HG02981 (cell line): ENCODE results near the gene AGER.
"Not testable (repeated sequence)": the region's sequence is repeated elsewhere in the genome, so short reads cannot be mapped to it uniquely, and the experiment has no call there.

Source experiments
- ATAC-seq: cut with Tn5 transposase; IDR thresholded peaks from one replicate; pipeline ENCODE4 v1.9.1; 2021; ENCODE audit warnings: mild to moderate bottlenecking, moderate library complexity; ENCODE audit not compliant: unreplicated experiment

AGER gene

DNA sequence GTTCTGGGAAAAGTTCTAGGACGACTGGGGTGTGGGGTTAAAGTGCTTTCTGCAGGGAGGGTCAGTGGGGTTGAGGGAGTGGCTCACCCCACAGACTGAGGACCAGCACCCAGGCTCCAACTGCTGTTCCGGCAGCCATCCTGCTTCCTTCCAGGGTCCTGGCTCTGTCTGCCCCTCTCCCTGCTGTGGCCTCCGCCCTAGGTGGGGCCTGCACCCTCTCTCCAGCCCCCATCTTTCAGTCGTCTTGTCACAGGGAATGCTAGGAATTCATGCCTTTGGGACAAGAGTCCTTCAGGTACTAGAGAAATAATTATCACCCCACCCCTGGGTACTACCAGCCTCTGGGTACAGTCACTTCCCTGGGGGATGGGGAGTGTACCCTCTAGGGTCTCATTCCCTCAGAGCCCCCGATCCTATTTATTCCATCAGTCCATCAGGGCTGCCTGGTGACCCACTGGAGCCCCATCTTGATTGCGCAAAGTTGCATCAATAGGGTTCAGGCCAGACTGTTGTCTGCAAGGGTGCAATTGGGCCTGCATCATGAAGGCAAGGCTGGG, at the start of gene AGER:
AGER (minus strand) TSS at position 170 of the 557 bp plus-strand sequence; CDS start at position 139, 31 bp downstream.
- no peak for ATAC-seq

DNA sequence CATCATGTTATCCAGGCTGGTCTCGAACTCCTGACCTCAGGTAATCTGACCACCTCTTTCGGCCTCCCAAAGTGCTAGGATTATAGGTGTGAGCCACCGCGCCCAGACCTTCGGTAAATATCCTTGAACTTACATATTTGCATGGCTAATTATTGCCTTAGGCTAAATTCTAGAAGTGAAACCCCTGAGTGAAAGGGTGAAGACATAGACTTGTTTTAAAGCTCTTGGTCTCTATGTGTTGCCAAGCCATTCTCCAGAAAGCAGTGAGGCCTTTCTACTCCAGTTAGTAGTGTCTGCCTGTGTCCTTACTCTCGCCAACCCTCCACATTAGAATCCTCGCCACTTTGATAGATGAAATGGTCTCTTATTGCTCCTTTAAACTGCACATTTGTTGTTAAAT, 42.4 kb upstream of the AGER start:
- no peak for ATAC-seq

DNA sequence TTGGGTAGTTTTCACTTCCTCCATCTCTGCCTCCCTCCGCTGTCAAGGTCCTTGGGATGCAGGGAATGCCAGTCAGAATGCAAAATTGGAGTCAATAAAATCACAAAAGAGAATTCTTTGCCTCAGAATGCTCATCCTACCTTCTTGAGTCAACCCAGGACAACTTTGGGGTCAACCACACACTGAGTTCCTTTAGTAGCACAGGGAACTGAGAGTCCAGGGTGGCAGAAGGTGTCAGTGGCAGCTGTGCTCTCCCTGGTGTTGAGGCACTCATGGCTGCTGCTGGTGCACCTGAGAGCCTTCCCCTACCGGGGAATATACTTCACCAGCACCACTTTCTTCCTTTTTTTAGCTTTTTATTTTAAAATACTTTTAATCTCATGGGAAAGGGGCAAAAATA, 40.6 kb upstream of the AGER start:
- ATAC-seq, result no peak

DNA sequence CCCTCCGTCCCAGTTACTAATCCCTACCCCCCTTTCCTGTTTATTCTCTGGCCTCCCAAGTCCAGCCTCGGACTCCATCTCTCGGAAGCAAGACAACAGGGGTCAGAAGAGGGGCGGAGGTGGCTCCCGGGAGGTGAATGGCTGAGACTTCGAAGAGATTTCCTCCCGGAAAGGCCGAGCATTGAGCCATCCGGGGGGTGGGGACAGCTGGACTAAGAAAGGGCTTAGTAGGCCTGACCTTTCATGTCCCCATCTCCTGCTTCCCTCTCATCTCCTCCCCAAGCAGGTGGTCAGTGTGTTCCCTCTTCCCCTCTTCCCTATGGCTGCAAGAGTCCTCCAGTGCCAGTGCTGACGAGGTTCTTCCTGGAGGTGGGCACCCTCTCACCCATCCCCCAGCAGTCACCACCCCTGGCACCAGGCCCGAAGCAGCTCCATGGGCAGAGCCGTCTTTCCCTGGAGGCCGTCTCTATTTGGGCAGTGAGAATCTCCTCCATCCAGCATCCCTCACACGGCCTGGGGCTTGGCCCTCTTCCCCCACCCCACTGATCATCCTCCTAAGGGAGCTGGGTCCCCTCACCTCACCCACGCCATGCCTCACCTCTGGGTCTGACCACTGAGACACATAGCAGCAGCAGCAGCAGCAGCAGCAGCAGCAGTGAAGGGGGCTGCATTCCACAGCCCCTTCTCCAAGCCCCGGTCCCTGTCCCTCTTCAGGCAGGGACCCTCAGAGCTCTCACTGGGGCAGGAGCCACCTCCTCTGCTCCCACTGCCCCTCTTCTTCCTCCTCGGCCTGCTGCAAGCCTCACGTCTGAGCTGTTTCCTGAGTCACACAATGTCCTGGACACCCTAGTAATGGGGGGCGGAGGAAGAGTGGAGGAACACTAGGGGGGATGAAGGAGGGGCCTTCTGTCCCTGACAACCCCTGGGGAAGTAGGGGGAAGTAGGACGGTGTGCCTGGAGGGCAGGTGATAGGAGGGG, 39.5 kb upstream of the AGER start, which contains the start of gene NOTCH4:
NOTCH4 (minus strand) TSS at position 810 of the 978 bp plus-strand sequence; CDS start at position 671, 139 bp downstream.
- no peak for ATAC-seq

DNA sequence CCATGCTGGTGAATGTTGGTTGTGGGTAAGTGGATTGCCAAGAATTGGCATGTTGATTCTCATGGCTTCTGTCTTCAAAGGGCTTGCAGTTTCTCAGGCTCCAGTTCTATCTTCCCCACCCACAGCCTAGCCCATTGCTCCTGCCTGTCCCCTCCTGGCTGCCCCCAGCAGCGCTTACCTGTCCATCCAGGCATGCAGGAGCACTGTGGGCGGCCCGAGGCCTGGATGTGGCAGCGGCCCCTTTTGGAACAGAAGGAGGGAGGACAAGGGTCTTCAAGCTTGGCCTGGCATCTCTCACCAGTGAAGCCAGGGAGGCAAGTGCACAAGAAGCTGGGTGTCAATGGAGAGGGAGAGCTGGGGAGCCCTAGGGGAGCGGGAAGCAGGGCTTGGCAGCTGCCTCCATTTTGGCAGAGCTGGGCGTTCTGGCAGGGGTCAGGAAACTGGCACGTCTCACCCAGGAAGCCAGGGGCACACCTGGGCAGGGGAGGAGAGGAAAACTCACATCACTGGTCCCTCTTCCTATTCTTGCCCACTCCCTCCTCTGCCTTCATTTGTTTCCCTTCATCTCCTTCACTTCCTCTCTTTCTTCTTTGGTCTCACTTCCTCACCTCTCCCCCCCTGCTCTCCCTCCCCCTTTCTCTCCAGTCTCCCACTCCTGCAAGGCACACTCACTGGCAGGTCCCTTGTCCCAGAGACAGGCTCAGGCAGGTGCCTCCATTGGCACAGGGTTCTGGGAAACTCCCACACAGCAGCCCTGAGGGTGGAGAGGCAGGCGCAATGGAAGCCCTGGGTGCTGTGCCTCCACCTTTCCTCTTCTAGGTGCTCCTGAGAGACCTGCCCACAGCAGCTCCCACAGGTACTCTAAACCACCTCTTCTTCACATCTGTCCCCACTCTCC, 38.5 kb upstream of the AGER start:
- ATAC-seq, result no peak

DNA sequence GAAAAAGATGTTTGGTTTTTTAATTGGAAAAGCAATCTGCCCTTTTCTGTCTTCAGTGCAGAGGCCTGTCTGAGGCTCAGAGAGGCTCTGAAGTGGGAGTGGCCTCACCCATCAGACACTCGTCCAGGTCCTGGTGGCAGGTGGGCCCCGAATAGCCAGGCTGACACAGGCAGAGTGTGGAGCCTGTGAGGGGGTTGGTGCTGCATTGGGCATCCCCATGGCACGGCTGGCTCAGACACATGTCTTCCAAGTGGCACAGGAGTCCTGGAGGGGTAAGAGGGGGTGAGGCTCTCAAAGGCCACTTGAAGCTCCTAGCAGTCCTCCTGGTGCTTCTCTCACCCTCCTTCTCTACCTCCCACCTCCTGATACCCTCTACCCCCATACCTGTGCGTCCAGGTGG, 36.0 kb upstream of the AGER start:
- no peak for ATAC-seq

DNA sequence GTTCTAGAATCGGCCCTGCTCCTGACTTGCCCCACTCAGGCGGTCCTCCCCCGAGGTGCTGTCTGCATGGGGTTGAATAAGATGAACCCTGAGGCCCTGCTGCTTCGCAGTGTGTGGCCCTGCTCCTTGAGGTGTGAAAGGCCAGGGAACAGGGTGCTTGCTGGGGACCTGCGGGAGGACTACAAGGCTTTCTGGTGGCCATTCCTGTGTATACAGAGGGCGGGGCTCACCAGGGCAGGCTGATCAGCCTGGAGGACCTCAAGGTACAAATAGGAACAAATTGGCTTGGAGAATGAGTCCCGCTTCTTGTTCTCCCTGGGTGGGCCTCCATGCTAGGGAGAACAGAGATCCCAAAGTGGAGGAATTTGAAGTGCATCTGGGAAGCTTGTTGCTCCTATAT, 34.1 kb upstream of the AGER start:
- no peak for ATAC-seq

DNA sequence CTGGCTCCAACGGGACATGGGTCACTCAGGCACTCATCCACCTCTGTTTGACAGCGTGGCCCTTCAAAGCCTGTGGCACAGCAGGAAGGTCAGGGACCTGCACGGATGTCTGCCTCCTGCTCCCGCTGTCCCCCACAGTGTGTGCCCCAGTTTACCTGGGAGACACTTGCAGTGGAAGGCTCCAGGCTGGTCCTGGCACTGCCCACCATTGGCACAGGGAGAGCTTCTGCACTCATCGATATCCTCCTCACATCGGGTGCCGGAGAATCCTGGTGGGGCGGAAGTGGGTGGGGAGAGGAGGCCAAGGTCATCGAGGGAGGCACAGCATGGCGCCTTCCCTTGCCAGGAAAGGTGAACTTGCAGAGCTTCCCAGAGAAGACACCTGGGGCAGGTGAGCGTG, 32.9 kb upstream of the AGER start:
- no peak for ATAC-seq

DNA sequence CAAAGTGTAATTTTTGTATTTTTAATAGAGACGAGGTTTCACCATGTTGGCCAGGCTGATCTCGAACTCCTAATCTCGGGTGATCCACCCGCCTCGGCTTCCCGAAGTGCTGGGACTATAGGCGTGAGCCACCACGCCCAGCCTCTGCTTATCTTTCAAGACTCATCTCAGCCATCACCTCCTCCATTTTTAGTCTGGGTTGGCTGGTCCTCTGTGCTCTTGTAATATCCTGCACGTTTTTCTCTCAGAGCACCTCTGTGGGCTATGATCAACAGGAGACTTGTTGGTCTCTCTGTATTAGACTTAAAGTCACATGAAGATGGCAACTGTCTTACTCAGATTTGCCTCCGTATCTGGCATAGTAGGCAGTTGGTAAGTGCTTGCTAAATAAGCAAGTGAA, 32.2 kb upstream of the AGER start:
- no peak for ATAC-seq

DNA sequence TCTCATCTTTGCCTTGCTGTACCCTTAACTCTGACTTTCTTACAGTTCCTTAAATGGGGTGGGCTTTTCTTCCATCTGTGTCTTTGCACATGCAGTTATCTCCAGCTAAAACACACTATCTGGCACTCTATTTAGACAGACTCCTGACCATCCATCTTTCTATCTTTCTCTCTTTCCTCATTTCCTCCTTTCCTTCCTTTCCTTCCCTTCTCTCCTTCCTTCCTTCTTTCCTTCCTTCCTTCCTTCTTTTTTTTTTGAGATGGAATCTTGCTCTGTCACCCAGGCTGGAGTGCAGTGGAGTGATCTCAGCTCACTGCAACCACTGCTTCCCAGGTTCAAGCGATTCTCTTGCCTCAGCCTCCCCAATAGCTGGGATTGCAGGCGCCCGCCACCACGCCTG, 31.6 kb upstream of the AGER start:
- no peak for ATAC-seq

DNA sequence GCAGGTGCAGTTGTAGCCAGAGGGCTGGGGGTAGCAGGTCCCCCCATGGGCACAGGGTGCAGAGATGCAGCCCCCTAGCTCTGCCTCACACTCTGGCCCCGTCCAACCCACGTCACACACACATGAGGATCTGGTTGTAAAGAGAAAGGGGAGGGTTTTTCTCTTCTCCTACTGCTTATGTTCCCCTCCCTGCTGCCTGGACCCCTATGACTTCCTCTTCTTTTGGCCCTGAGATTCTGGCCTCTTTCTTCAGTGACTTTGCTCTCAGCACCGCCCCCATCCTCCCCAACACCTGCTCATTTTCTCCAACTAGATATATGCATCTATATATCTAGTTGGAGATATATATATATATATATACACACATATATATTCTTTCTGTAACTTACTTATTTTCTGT, 30.1 kb upstream of the AGER start:
- no peak for ATAC-seq

DNA sequence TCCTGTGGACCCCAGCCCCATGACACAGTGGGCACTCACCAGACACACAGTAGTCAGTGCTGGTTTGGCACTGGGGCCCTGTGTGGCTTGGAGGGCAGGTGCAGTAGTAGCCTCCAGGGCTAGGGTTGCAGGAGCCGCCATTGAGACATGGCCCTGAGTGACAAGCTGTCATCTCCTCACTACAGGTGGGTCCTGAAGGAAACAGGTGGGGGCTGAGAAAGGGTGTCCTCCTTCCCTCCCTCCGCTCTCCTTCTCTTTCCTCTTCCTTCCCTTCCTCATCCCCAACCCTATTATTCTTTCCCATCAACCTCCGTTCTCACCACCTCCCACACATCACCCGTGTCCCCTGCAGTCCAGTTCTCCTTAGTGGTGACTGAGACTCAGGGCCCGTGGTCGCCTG, 29.6 kb upstream of the AGER start:
- no peak for ATAC-seq

DNA sequence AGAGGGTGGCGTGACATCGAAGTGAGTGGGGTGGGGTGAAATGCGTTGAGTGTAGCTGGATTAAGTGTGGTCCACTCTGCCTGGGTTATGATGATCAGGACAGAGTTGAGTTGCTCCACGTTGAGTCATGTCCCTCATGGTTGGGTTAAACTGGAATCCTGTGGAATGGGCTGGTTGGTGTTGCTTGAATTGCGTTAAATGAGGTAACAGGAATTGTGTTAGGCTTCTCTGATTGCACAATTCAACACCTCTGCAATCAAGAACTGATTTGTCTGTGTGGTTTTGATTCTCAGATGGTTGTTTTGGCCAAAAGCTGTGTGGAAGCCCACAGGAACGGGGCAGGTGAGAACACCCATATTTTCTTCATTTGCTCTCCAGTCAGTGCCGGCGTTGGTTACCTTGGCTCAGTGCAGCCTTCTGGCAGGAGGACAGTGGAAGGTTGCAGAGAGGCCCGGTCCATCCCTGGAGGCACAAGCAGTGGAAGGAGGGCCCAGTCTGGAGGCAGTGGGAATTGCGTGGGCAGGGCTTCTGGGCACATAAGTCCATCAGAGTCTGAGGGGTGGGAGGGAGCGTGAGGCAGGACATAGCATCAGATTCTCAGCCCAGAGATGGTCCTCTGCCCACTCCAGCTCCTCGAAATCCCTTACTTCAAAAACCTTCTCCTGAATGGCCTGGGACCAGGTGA, 28.2 kb upstream of the AGER start:
- no peak for ATAC-seq

DNA sequence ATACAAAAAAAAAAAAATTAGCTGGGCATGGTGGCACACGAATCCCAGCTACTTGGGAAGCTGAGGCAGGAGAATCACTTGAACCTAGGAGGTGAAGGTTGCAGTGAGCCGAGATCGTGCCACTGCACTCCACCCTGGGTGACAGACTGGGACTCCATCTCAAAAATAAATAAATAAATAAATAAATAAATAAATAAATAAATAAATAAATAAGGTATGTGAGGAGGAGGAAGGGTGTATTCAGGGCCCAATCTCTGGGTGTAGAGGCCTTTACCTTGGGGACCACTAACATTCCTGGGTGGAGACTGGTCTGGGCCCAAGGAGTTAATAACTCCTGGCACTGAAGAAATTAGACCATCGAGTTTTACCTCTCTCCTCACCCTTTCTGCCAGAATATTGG, 27.4 kb upstream of the AGER start:
- not testable (repeated sequence) for ATAC-seq

DNA sequence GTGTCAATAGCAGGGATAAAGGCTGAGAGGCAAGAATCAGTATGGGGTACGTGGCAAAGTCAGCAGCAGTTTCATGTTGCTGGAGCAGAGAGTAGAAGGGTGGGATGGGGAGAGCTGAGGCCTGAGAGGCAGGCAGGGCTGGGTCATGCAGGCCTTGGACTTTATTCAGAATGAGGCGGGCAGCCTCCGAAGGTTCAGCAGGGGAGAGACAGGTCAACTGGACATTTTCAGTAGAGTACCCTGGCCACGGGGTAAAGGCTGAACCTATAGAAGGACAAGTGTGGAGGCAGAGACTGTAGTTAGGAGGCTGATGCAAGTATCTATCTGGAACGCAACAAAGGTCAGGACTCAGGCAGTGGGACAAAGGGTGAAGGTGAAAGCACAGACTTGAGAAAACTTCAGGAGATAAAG, 26.1 kb upstream of the AGER start:
- no peak for ATAC-seq

DNA sequence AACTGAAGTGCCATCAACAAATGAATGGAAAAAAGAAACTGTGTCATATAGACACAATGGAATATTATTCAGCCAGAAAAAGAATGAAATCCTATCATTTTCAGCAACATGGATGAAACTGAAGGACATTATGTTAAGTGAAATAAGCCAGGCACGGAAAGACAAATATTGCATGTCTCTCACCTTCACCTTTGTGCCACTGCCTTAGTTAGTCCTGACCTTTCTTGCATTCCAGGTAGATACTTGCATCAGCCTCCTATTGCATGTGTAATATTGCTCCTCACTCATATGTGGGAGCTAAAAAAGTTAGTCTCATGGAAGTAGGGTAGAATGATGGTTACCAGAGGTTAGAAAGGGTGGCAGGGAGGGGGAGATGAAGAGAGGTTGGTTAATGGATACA, 24.9 kb upstream of the AGER start:
- ATAC-seq, result no peak

DNA sequence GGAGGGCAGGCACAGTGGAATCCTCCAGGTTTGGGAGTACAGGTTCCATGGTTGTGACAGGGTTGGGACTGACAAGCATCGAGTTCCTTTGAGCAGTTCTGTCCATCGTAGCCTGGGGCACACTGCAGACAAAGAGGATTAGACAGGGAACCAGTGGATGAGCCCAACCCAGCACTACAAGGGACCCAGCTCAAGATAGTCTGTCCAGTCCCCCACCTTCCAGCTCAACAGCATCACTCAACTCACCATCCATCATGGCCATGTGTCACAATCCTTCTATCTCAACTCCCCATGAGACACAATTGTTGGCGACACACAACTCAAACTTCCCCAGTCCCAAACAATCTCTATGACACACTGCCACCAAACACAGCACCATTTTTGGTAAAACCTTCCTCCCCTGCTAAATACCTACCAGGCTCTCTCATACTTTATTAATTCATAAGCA, 20.2 kb upstream of the AGER start:
- ATAC-seq, result no peak

DNA sequence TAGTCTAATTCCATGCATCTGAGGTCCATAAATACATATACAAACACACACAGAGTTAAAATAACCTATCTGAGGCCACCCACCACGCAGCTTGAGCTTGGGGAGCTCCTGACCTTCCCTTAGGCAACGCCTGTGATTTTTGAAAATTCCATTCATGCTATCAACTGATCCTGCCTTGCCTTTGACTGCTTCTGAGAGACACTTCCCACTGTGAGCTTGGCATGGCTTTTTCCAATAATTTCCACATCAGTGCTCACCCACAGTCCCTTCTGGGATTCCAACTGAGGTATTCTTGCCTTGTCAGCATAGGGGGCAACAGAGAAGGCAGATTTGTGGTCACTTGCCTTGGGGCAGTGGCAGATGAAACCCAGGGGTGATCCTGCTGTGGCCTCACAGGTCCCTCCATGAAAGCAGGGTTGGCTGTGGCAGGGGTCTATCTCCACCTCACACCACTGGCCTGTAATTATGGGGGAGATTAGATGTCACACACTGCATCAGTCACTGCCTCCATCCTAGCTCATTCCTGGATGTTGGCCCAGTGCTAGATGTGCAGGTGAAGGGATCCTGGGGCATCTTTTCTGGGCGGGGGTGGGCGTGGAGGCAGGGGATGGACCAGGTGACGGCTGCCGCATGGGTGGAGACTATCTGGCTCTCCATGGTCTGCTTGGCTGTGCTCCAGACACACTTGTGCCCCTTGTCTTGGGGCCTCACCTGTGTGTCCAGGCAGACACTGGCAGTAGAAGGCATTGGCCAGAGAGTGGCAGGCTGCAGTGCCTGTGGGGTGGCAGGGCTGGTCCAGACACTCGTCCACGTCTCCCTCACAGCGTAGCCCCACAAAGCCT, 19.6 kb upstream of the AGER start:
- no peak for ATAC-seq

DNA sequence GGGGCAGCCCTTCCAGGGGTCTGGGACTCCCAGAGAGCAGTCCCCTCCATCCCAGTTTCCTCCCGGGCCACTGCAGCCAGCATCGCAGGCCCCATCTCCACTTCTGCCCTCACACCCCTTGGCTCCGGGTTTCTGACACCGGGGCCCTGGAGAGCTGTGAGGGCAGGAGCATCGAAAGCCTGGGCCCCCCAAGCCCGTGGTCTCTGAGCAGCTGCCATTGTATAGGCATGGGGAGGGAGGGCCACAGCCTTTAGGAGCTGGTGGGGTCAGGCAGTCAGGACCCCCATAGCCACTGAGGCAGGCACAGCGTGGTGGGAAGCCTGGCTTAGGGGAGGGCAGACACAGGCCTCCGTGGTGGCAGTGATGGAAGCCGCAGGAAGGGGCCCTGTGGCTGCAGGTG, 18.1 kb upstream of the AGER start:
- no peak for ATAC-seq
